ENCODE data around the gene PTPN6.

The PTPN6 gene

DNA sequence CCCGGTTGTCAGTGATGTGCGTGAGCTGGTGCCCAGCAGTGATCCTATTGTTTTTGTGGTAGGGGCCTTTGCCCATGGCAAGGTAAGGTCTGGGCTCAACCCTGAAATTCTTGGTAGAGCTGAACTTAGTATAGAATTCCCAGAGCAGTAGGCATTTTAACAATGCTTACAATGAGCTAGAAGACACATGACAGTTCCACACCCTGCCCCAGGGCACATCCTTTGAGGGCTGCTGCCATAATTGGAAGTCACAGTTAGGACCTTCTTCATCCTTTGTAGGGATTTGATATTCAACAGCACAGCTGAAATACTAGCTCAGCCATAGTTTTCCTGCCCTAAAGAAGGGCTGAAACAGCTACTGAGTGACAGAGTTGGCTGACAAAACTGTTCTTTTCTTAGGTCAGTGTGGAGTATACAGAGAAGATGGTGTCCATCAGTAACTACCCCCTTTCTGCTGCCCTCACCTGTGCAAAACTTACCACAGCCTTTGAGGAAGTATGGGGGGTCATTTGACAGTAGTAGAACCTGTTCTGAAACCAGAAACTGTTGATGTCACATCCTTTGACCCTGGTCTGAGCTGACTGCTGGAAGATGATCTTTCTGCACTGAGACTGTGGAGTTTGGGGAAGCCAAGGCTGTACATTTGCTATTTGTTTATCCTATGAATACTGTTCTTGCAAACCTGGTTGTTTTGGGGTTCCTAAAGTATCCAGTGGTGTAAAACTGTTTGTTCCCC lies 24.3 kb downstream of the PTPN6 start:
- no peak for DNase-seq

DNA sequence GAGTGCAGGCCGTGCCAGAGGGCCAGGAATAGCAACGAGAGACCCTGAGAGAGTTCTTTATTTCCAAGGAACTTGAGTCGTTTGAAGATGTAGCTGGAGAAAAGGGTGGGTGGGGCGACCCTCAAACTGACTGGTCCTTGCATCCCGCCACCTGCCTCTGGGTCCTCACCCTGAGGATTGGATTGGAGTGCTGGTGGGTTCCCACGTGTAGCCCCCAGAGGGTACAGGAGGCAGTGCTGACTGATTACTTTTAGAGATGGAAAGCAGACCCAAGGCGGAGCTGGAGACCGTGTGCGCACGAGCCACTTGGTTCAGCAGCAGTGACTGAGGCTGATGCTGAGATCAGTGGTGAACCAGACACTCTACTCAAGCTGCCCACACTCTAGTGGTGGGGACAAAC lies 26.5 kb downstream of the PTPN6 start:
- DNase-seq, result no peak

DNA sequence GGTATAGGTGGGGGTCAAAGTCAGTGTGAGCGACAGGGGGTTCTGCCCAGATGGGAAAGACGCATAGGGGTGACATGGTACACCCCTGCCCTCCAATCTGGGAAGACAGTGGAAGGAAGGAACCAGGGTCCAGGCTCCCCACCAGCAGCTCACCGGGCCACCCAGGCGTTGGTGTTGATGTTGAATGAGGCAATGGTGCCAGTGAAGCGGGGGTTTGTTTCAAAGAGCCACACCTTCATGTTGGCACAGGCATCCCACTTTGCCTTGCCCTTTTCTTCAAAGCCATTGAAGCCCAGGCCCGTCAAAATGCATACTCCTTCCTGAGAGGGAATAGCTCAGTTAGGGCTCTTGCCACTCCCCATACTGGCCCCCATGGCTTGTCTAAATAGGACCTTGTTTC lies 27.0 kb downstream of the PTPN6 start:
- no peak for DNase-seq

DNA sequence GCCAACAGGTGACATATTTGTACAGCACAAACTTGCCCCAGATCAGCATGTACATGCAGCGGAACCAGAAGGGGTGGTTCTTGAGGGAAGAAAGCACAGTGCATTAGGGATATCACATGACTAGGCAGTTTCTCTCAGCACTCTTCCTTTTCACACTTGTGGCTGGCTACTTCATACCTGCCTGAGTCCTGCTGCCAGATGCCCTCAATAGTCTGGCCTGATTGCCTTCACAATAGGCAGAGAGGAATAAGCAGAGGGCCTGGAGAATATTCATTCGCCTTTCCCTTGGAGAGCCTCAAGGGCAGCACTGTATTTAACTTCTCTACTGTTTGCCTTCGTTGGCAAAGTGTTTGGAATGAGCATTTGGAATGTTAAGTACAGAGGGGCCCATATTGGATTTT lies 27.5 kb downstream of the PTPN6 start:
- DNase-seq, result no peak

DNA sequence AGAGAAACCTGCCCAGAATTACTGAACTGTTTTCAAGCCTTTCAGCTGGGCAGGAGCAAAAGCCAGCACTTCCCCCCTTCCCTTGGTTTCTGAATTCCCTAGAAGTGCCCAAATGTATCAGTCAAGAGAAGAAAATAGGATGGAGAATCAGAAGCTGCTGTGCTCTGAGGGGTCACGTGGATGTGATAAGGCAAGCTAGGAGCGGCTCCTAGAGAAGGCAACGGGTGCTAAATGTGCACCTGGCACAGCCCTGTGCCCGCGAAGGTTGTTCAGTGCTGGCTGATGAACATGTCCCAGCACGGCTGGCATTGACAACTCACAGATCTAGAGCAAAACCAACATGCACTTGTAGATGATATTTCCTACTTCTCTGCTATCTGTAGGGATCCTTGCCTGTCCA lies 27.9 kb downstream of the PTPN6 start:
- no peak for DNase-seq

DNA sequence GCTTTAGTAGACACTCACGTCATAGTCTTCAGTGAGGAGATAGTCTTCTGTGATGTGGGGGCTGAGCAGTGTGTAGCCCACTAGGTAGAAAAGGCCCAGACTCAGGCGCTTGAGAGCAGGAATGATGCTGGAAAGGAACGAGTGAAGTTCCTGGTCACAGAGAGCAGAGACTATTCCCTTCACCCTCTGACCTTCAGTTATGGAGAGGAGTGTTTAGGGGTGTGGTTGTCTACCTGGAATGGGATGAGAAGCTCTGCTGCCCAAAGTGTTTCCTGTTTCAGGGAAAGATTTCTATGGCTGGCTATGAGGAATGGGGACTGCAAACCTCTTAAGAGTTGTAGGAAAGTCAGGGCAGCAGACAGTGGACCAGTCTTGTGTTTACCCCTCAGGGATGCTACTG lies 28.3 kb downstream of the PTPN6 start:
- no peak for DNase-seq

DNA sequence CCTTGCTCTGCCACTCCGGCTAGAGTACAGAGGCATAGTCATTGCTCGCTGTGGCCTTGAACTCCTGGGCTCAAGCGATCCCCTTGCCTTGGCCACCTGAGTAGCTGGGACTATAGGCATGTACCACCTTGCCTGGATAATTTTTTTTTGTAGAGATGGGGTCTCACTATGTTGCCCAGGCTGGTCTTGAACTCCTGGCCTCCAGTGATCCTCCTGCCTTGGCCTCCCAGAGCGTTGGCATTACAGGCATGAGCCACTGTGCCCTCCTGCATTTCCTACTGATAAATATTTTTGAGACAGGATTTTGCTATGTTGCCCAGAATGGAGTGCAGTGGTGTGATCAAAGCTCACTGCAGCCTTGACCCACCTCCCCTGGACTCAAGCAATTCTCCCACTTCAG lies 28.9 kb downstream of the PTPN6 start:
- no peak for DNase-seq

DNA sequence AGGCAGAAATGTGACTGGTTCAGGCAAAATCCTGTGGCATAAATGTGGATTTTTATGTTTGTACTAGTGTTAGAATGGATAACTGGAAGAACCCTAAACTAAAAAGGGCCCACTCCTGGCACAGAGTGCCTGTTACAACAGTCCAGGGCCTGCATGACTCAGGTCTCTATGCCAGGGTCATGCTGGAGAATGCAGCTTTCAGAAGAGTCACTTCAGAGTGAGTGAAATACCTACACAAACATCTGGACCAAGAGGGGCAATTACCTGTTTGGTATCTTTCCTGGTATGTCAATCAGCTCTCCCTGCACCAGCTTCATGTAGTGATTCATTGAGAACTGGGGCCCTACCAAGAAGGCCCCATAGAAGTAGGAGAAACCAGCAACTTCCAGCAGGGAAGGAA lies 29.6 kb downstream of the PTPN6 start:
- no peak for DNase-seq

DNA sequence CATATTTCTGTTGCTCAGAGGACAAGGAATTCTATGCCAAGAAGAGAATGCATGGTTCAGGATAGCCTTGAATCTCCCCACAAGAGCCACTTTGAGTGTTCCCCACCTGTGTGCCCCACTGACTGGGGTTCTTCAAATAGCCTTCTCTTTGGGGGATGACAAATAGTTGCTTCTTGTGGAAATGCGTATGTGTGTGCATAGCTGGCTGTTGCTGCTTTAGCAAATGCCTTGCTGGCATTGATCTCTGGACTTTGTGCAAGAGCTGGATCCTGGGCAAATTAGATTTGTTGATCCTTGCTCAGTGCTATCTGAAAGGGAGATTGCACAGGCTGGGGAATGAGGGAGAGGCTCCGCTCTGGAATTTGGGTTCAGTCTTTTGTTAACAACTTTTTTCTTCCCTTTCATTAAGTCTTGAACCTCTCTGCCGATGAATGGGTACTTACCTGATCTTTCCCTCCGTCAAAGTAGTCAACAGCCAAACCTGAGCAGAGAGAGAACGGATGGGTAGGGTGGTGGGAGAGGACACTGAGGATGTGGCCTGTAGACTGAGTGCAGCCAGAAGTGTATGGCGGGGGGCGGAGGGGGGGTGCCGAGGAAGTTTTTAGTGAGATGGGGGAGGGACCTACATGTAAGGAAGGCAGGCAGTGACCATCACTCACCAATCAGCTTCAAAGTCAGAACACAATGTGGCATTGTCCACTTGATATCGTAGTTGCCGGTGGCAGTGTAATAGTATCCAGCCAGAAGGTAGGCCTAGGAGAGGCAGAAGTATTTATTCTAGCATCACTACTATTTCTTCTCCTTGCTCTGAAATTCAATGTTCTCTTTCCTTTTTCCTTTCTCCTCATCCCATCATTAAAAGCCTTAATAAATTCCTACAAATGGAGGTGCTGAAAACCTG lies 30.2 kb downstream of the PTPN6 start:
- no peak for DNase-seq

DNA sequence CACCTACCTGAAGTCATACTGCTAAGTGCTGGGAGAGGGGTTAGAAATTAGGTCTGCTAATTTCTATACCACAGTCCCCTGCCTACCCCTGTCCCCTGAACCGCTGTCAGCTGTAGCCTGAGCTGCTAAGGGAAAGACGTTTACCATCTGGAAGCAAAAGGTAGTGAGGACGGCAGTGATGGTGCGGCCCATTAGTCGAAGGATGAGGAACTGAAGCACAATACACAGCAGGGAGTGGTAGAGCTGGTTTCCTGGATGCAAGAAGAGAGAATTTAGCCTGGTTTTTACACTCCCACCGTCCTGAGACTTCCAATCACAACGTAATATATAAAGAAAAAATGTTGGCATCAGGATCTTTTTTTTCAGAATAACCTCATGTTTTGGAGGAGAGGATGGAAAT lies 31.4 kb downstream of the PTPN6 start:
- no peak for DNase-seq

DNA sequence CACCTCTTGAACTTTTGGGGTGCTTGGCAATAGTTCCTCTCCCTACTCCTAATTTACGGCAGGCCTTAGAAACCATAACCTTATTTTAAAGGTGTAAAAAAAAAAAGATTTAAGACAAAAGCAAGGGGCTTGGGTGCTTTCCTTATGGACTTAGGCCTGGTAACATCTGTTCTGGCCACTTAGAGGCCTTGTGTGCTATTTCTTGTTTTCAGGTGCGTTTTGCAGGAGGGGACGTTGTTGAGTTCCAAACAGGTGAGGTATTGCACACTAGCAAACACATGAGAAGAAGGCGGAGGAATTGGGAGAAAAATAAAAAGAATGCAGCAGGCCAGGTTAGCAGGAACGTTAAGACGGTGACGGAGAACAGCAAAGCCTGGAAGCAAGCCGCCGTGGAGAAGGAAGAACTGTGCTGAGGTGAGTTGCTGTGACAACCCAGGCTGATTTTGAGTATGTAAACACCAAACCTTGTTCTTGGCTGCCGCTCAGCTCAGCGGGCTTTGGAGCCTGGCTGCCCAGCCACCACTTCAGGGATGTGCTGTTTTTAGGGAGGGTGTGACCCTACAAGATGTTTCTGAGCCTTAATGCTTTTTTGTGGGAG lies 36.9 kb downstream of the PTPN6 start:
- DNase-seq, result no peak

DNA sequence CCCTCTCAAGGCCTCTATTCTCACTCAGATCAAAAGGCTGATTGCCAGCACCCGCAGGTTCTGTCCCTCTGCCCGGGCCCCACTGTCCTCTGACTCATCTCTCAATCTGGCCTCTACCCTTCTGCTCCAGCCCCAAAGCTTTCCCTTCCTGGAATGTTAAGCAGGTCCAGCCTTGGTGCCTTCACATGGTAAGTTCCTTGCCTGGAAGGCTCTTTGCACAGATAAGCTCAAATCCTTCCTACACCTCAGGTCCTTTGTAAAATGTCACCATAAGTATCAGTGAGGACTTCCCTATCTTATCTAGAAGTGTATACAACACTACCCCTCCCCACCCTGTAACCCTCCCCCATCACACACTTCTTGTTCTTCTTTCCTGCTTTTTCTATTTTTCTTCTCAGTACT lies 44.9 kb downstream of the PTPN6 start:
- DNase-seq, result no peak

DNA sequence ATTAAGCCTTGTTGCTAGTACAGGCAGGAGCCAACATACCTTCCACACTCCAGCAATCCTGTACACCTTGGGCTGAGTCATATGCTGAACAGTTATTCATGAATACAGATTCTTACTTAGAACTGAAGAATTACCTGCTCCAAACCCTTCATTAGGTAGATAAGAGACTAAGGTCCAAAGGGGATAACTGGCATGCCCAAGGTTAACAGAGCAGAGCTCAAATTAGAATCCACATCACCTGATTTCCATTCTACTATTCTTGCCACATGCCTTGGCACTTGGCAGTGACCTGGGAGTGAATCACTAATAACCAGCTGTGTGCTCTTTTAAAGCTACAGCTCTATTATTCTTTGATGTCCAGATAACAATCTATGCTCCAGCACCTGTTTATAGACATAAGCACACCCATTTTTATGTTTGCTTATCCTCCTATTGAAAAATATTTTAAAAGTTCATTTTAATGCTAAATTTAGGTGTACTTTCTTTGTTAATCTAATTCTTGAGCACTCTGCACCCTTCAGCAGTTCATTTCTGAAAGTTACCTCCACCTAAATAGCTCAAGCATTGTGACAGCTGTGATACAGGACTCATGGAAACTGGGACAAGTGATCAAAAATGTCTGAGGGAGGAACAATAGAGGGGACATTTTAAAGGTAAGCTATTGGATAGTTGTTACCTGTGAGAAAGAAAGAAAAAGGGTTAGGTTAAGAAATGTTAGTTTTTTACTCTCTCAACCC lies 47.7 kb downstream of the PTPN6 start:
- no peak for DNase-seq

DNA sequence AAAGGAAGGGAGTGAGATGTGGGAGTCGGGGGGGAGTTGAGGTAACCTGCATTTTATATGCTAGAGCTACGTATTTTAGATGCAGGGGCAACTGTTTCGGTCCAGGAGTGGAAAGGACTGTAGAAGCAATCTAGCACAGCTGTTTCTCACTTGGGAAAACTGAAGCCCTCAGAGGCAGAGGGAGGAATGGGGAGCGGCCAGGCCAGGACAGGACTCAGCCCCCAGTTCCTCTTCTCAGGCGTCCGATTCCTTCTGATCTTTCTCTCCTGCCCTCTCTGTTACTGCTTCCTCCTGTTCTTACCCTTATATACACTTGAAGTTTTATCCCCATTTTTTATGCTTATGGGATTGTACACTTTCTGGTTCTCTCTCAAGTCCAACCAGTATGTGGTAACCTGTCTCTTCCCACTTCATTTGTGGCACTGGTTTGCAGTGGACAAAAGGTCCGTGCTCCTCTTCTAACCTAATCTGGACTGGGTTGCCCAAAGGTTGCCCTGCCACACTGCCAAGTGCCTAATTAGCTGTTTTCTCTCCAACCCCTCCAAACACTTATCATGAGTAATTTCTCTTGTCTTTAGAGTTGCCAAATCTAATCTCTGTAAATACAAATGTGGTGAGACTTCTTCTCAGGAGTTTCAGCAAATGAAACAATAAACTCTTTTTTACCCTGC lies 50.9 kb downstream of the PTPN6 start:
- DNase-seq, result no peak

DNA sequence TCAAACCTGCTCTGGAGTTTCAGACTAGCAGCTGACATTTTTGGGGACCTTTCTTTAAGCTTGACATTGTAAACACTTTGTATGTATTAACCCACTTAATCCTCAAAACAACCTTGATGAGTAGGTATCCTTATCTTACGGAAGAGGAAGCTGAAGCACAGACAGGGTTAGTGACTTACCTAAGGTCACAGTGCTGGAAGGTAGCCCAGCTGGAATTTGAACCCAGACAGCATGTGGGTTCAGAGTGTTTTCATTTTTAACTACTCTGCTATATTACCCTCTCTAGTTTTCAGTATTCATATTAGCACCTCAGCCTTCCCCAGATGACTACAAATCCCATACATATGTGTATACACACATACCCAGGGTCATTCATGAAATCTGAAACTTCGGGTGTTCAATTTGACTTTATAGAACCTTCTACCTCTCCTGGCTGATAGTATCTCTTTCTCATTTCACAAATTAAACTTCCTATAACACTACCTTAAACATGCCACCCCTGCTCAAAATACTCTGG lies 53.2 kb downstream of the PTPN6 start:
- no peak for DNase-seq

DNA sequence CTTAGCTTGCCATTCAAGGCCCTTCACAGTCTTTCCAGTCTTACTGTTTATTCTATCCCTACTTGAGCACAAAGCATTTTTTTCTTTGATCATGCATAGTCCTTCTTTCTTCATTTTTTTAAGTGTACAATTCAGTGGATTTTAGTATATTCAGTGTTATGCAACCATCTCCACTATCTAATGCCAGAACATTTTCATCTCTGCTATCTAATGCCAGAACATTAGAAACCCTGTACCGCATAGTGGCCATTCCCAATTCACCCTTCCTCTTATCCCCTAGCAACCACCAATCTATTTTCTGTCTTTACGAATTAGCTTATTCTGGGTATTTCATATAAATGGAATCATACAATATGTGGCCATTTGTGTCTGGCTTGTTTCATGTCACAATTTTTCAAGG lies 53.7 kb downstream of the PTPN6 start:
- no peak for DNase-seq

DNA sequence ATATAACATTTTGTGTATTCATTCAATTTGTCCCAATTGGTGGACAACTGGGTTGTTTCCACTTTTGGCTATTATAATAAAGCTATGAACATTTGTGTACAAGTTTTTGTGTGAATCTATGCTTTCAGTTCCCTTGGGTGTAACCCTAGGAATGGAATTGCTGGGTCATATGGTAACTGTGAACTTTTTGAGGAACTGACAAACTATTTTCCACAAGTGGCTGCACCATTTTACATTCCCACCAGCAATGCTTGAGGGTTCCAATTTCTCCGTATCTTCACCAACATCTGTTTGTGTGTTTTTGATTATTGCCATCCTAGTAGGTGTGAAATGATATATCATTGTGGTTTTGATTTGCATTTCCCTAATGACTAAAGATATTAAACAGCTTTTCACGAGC lies 54.2 kb downstream of the PTPN6 start:
- DNase-seq, result no peak

DNA sequence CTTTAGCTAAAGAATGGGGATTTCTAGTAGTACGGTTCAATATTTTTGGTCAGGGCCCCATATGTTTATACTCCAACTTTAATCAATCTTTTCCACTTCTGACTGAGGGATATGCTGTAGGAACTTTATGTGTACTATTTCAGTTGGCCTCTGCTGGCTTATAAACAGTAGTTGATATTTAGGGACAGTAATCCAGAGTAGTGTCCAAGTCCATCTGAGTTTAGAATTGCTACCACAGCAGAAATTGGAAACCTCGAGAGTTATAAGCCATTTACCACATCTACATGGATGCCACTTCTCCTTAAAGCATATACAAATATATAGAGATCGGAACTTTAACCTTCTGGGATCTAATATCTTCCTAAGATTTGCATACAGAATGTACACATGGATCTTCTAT lies 55.5 kb downstream of the PTPN6 start:
- no peak for DNase-seq

DNA sequence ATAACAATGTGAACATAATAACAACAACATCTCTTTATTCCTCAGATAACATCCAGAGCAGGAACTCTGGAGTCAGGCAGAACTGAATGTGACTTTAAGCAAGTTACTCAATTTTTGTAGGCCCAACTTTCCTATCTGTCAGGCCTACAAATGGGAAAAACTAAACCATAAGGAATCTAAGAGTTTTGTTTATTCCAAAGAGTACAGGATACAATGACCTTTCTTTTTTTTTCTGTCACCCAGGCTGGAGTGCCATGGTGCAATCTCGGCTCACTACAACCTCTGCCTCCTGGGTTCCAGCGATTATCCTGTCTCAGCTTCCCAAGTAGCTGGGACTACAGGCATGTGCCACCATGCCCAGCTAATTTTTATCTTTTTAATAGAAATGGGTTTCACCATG lies 57.7 kb downstream of the PTPN6 start:
- DNase-seq, result no peak

DNA sequence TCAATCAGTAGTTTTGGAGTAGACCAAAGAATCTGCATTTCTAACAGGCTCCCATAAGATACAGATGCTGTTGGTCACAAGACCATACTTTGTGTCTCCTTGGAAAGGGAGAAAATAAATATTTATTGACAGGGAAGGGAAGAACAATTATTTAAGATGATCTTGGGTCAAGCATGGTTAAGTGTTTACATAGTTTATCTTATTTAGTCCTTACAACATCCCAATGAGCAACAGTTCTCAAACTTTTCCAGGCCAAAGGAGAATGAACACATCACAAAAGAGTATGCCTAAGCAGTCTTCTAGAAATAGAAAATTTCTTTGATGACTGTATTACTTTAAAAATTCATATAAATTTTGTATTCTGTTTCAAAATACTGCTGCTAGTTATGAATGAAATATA lies 58.4 kb downstream of the PTPN6 start:
- DNase-seq, result no peak
